ENCODE measurements around the gene FAM186B. TPM values are rescaled to one million over a fixed set of nuclear protein-coding genes. Genes with fewer than 3 reads are reported as not detected.

The FAM186B gene
- total RNA-seq, 3 donors from 2014 or later = 0.59 to 0.98 (median 0.96) TPM

- H3K36me3 ChIP-seq = no peaks in the 10 kb centered on the region
- TF ChIP-seq CTCF (IDR thresholded peaks at IDR 0.05) (no peak), POLR2A (IDR thresholded peaks at IDR 0.05) (no peak), POLR2AphosphoS5 (IDR thresholded peaks at IDR 0.05) (no peak)
Observed at GRCh38 chr12:49548481-49548821, 57.0 kb downstream of the FAM186B start.

GRCh38 chr12:49547090-49547690 lies 58.2 kb downstream of the FAM186B start:
- no peak for DNase-seq (ENCODE audit: low spot score in 2 of 2)
- Histone ChIP-seq H3K9me3 (no peaks in the 10 kb centered on the region), H3K4me1 (peaks cover 0 to 9% of the 10 kb centered on the region in 2 donors), H3K4me3 (no peak overlapping the region), H3K27me3 (peaks cover 0 to 13% of the 10 kb centered on the region in 2 donors), H3K27ac (peak overlapping the region in 1 of 2 donors; percentile 19), H3K36me3 (no peaks in the 10 kb centered on the region)
- intact Hi-C loops (cut with DNase I; ENCODE audit: low total_unique reads) = no loop called here
- TF ChIP-seq CTCF (IDR thresholded peaks at IDR 0.05) = no peak
- no peak for TF ChIP-seq POLR2A (IDR thresholded peaks at IDR 0.05)
- no peak for TF ChIP-seq POLR2AphosphoS5 (IDR thresholded peaks at IDR 0.05)

More at GRCh38 chr12:49548481-49548821, 57.0 kb downstream of the FAM186B start:
- H3K4me1 ChIP-seq = peaks cover 0 to 9% of the 10 kb centered on the region in 2 donors
- H3K9me3 ChIP-seq = no peaks in the 10 kb centered on the region
- peaks cover 0 to 13% of the 10 kb centered on the region in 2 donors for H3K27me3 ChIP-seq
- no peak overlapping the region for H3K27ac ChIP-seq
- DNase-seq (ENCODE audit: low spot score in 2 of 2) = no peak
- intact Hi-C loops (cut with DNase I; ENCODE audit: low total_unique reads) = loop anchor here (1.0 kb wide), 1 partner anchor 24 kb away; no protein-coding TSS in a partner anchor
- H3K4me3 ChIP-seq = peak overlapping the region; percentile 28 to 68 (median 38)

DNA sequence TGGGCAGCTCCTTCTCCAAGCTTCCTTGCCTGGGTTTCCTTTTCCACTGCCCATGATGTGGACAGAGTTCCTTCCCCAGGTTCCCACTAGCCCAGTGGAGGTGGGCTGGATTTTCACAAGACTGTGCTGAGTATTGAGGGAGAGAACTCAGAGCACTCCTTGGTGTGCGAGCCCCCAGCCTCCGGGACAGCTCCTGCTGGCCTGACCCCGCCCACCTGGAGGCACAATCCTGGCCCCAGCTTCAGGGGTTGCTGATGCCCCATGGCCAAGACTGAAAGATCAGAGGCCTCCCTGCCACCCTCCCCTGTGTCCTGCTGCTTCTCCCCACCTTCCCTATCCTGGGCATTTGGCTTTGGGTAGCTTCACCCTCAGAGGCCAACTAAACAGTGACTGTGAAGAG lies 59.0 kb downstream of the FAM186B start:
- Histone ChIP-seq H3K4me1 (peaks cover 0 to 9% of the 10 kb centered on the region in 2 donors), H3K4me3 (no peak overlapping the region), H3K27ac (no peak overlapping the region), H3K9me3 (no peaks in the 10 kb centered on the region), H3K27me3 (peaks cover 0 to 13% of the 10 kb centered on the region in 2 donors), H3K36me3 (no peaks in the 10 kb centered on the region)
- no peak for DNase-seq (ENCODE audit: low spot score in 2 of 2)
- intact Hi-C loops (cut with DNase I; ENCODE audit: low total_unique reads) = no loop called here
- TF ChIP-seq POLR2AphosphoS5 (IDR thresholded peaks at IDR 0.05) = no peak

GRCh38 chr12:49545815-49546214 lies 59.6 kb downstream of the FAM186B start:
- no peak overlapping the region for H3K27ac ChIP-seq
- peaks cover 0 to 9% of the 10 kb centered on the region in 2 donors for H3K4me1 ChIP-seq
- H3K4me3 ChIP-seq = no peak overlapping the region
- no peak for DNase-seq (ENCODE audit: low spot score in 2 of 2)
- intact Hi-C loops (cut with DNase I; ENCODE audit: low total_unique reads) = no loop called here
- H3K27me3 ChIP-seq = peaks cover 0 to 13% of the 10 kb centered on the region in 2 donors
- no peaks in the 10 kb centered on the region for H3K36me3 ChIP-seq
- no peak for TF ChIP-seq CTCF (IDR thresholded peaks at IDR 0.05)
- TF ChIP-seq POLR2A (IDR thresholded peaks at IDR 0.05) = no peak
- TF ChIP-seq POLR2AphosphoS5 (IDR thresholded peaks at IDR 0.05) = no peak
- no peaks in the 10 kb centered on the region for H3K9me3 ChIP-seq

DNA sequence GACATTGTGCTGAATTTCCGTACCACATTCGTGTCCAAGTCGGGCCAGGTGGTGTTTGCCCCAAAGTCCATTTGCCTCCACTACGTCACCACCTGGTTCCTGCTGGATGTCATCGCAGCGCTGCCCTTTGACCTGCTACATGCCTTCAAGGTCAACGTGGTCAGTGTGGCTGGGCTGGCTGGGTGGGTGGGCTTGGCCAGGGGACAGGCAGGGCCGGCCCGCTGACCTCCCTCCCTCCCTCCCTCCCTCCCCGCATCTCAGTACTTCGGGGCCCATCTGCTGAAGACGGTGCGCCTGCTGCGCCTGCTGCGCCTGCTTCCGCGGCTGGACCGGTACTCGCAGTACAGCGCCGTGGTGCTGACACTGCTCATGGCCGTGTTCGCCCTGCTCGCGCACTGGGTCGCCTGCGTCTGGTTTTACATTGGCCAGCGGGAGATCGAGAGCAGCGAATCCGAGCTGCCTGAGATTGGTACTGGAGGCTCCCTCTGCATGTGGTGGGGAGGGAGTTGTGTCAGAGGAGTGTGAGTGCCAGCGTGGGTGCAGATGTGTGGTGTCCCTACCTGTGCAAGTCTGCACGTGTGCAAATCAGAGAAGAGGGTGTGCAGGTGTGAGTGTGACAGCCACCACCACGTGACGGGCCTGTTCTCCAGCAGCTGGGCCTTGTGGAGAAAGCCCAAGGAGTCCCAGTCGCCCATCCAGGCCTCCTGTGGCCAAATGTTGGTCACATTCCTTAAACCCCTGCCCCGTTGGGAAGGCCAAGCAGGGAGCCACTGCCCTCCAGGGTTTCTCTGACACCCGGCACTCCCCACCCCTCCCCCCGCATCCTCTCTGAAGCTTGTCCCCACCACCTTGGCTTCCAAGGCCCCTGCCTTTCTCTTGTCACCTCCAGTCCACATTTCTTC lies 61.3 kb downstream of the FAM186B start:
- DNase-seq (ENCODE audit: low spot score in 2 of 2) = no peak
- Histone ChIP-seq H3K36me3 (no peaks in the 10 kb centered on the region), H3K27me3 (peaks cover 2 to 13% of the 10 kb centered on the region in 2 donors), H3K4me1 (peaks cover 0 to 9% of the 10 kb centered on the region in 2 donors), H3K9me3 (no peaks in the 10 kb centered on the region), H3K4me3 (no peak overlapping the region), H3K27ac (no peak overlapping the region)
- no peak for TF ChIP-seq POLR2AphosphoS5 (IDR thresholded peaks at IDR 0.05)
- no peak for TF ChIP-seq POLR2A (IDR thresholded peaks at IDR 0.05)
- TF ChIP-seq CTCF (IDR thresholded peaks at IDR 0.05) = no peak
- intact Hi-C loops (cut with DNase I; ENCODE audit: low total_unique reads) = loop anchor here (2.0 kb wide), 1 partner anchor 69 kb away; no protein-coding TSS in a partner anchor
